Neural cell (in vitro differentiated cells): ENCODE results near the gene ZNF784.

ENCODE experiments used
- EZH2 ChIP-seq: fragments of 200-600, 300-800 bp; shearing (Covaris generic), sonication (generic); IDR thresholded peaks from 2 replicates; pipeline ENCODE4 v1.6.1; 2014; ENCODE audit warnings: antibody characterized with exemption, low read length, borderline replicate concordance, mild to moderate bottlenecking; ENCODE audit not compliant: insufficient read depth, poor library complexity, severe bottlenecking
- POLR2AphosphoS5 ChIP-seq: IDR thresholded peaks from 2 replicates; pipeline ENCODE4 v1.6.1; 2012
- RAD21 ChIP-seq: fragments of 450-650 bp; conservative IDR thresholded peaks from 2 replicates; pipeline ENCODE4 v1.6.1; 2014; ENCODE audit warnings: antibody characterized with exemption, mild to moderate bottlenecking, moderate library complexity
- TF ChIP-seq, protein P1 (sequence below): fragments of 450-650 bp; IDR thresholded peaks from 2 replicates; pipeline ENCODE4 v1.5.1; 2014; ENCODE audit warnings: antibody characterized with exemption, mild to moderate bottlenecking, moderate library complexity; ENCODE audit not compliant: poor library complexity, severe bottlenecking
- TF ChIP-seq, protein P2 (sequence below): IDR thresholded peaks from 2 replicates; pipeline ENCODE4 v1.6.1; 2012; ENCODE audit warnings: borderline replicate concordance

DNA sequence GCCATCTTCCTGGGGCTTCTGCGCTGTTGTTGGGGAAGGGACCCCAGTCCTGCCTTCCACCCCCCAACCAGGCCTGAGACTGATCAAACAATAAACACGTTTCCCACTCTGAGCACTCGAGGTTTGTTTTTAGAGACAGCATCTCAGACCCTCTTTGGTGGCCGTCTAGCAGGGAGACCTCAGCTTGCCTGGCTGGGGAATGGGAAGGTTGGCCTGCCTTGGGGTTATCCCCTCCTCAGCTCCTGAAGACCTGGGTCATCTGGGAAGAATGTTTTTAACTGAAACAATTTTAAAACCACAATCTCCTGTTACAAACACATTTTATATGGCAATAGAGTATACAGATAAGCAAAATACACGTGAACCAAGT is 21.1 kb upstream of the ZNF784 start:
- TF ChIP-seq POLR2AphosphoS5 (no peak), EZH2 (no peak), RAD21 (no peak)
- TF ChIP-seq, protein P1, sequence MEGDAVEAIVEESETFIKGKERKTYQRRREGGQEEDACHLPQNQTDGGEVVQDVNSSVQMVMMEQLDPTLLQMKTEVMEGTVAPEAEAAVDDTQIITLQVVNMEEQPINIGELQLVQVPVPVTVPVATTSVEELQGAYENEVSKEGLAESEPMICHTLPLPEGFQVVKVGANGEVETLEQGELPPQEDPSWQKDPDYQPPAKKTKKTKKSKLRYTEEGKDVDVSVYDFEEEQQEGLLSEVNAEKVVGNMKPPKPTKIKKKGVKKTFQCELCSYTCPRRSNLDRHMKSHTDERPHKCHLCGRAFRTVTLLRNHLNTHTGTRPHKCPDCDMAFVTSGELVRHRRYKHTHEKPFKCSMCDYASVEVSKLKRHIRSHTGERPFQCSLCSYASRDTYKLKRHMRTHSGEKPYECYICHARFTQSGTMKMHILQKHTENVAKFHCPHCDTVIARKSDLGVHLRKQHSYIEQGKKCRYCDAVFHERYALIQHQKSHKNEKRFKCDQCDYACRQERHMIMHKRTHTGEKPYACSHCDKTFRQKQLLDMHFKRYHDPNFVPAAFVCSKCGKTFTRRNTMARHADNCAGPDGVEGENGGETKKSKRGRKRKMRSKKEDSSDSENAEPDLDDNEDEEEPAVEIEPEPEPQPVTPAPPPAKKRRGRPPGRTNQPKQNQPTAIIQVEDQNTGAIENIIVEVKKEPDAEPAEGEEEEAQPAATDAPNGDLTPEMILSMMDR: no peak
- TF ChIP-seq, protein P2, sequence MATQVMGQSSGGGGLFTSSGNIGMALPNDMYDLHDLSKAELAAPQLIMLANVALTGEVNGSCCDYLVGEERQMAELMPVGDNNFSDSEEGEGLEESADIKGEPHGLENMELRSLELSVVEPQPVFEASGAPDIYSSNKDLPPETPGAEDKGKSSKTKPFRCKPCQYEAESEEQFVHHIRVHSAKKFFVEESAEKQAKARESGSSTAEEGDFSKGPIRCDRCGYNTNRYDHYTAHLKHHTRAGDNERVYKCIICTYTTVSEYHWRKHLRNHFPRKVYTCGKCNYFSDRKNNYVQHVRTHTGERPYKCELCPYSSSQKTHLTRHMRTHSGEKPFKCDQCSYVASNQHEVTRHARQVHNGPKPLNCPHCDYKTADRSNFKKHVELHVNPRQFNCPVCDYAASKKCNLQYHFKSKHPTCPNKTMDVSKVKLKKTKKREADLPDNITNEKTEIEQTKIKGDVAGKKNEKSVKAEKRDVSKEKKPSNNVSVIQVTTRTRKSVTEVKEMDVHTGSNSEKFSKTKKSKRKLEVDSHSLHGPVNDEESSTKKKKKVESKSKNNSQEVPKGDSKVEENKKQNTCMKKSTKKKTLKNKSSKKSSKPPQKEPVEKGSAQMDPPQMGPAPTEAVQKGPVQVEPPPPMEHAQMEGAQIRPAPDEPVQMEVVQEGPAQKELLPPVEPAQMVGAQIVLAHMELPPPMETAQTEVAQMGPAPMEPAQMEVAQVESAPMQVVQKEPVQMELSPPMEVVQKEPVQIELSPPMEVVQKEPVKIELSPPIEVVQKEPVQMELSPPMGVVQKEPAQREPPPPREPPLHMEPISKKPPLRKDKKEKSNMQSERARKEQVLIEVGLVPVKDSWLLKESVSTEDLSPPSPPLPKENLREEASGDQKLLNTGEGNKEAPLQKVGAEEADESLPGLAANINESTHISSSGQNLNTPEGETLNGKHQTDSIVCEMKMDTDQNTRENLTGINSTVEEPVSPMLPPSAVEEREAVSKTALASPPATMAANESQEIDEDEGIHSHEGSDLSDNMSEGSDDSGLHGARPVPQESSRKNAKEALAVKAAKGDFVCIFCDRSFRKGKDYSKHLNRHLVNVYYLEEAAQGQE: no peak
